Nephron progenitor cell (in vitro differentiated cells): ENCODE results near the gene EIF2S2.
A peak's percentile ranks its signal among the peaks of the same experiment; 100 is the strongest.

Experiments used
- DNase-seq: peaks from one replicate; pipeline ENCODE4 v3.0.0; 2021
- H3K27ac Mint-ChIP-seq: 2 replicates; pipeline ENCODE4 v1.8.0; 2021; ENCODE audit warnings: mild to moderate bottlenecking, moderate library complexity, mixed read lengths
- H3K27me3 Mint-ChIP-seq: 2 replicates; pipeline ENCODE4 v1.8.0; 2021; ENCODE audit warnings: mild to moderate bottlenecking, low read depth, mixed read lengths; ENCODE audit not compliant: poor library complexity
- H3K36me3 Mint-ChIP-seq: 2 replicates; pipeline ENCODE4 v1.8.0; 2021; ENCODE audit warnings: low read depth, mixed read lengths
- H3K4me1 Mint-ChIP-seq: 2 replicates; pipeline ENCODE4 v1.8.0; 2021; ENCODE audit warnings: mixed read lengths
- H3K4me3 Mint-ChIP-seq: 2 replicates; pipeline ENCODE4 v1.8.0; 2021; ENCODE audit warnings: mild to moderate bottlenecking, moderate library complexity, mixed read lengths
- H3K9me3 Mint-ChIP-seq: 2 replicates; pipeline ENCODE4 v1.8.0; 2021; ENCODE audit warnings: mild to moderate bottlenecking, moderate library complexity, mixed read lengths
- TF ChIP-seq, protein P1 (sequence below): fragments of 200-600 bp; sonication (generic); IDR thresholded peaks from 2 replicates; pipeline ENCODE4 v1.5.0; 2021; ENCODE audit warnings: antibody characterized with exemption

EIF2S2 gene

DNA sequence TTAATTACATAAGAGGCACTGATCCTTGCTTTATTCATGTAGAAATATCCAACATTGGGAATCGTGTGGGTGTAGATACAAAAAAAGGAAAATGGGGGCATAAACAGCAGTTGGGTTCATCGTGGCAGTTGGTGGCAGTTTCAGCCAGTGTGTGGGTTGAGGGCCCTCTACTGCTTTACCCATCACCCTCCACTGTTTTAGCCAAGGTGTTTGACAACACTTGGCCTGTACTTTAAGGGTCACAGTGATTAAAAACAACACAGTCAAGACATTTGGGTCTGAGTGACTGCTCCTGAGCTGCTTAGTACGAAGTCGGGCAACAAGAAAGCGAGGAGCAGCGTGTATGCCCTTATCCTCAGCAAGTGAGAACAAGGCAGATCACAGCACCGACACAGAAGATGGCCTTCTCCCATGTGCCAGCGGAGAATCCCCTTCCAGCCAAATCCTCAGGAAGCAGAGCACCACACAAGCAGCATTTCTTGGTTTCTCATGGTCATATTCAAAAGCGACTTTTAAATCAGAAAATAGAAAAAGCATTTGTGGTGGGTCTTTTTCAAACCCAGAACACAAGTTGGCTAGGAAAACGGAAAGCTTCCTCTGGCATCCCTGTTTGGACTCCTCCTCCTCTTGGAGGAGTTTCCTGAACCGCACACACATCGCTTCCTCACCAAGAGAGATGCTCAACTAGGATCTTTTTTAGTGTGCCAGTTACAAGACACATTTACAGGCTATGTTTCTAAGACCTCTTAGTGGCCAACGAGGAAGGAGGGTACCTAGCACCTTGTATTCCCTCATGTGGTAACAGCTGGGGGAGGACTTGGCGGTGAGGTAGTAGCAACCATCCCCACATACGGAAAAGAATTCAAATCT lies 23.5 kb downstream of the EIF2S2 start:
- Mint-ChIP-seq H3K4me3 (no peak overlapping the region), H3K4me1 (peaks cover 8% of the 10 kb centered on the region), H3K9me3 (no peaks in the 10 kb centered on the region)

DNA sequence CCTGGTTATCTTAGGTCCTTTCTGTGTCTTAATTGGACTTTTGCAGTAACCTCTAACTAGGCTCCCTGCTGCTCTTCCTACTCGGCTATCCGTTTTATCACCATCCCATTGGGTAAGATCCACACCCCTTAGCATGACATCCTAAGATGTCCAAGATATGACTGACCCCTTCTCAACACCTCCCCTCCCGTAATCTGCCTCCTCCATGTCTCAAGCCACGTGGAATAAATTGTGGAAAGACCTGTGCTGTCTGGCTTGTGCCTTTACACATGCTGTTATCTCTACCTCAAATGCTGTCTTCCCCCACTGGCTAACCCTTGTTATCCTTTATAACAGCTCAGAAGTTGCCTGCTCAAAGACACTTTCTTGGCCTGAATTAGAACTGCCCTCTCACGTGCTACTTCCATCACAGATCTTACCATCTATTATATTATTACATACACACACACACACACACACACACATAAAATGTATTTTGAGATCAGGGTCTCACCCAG lies 26.5 kb downstream of the EIF2S2 start:
- Mint-ChIP-seq H3K27me3 (no peaks in the 10 kb centered on the region), H3K36me3 (peaks cover 63% of the 10 kb centered on the region), H3K27ac (peak overlapping the region; percentile 74), H3K4me1 (peaks cover 8% of the 10 kb centered on the region), H3K9me3 (no peaks in the 10 kb centered on the region), H3K4me3 (no peak overlapping the region)
- TF ChIP-seq, protein P1, sequence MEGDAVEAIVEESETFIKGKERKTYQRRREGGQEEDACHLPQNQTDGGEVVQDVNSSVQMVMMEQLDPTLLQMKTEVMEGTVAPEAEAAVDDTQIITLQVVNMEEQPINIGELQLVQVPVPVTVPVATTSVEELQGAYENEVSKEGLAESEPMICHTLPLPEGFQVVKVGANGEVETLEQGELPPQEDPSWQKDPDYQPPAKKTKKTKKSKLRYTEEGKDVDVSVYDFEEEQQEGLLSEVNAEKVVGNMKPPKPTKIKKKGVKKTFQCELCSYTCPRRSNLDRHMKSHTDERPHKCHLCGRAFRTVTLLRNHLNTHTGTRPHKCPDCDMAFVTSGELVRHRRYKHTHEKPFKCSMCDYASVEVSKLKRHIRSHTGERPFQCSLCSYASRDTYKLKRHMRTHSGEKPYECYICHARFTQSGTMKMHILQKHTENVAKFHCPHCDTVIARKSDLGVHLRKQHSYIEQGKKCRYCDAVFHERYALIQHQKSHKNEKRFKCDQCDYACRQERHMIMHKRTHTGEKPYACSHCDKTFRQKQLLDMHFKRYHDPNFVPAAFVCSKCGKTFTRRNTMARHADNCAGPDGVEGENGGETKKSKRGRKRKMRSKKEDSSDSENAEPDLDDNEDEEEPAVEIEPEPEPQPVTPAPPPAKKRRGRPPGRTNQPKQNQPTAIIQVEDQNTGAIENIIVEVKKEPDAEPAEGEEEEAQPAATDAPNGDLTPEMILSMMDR: no peak
- DNase-seq: no peak

More for the DNA sequence above, 23.5 kb downstream of the EIF2S2 start:
- Mint-ChIP-seq H3K36me3 (peaks cover 82% of the 10 kb centered on the region), H3K27me3 (no peaks in the 10 kb centered on the region), H3K27ac (peak overlapping the region; percentile 85)
- DNase-seq: no peak
- TF ChIP-seq, protein P1: no peak

- H3K27ac Mint-ChIP-seq: peak overlapping the region; percentile 6
- no peaks in the 10 kb centered on the region for H3K27me3 Mint-ChIP-seq
- H3K36me3 Mint-ChIP-seq: peaks cover 53% of the 10 kb centered on the region
- no peak overlapping the region for H3K4me3 Mint-ChIP-seq
- TF ChIP-seq, protein P1: no peak
- H3K4me1 Mint-ChIP-seq: peaks cover 8% of the 10 kb centered on the region
- H3K9me3 Mint-ChIP-seq: no peaks in the 10 kb centered on the region
- no peak for DNase-seq
Measured at GRCh38 chr20:34084227-34084923, 27.7 kb downstream of the EIF2S2 start.

GRCh38 chr20:34083781-34084180 lies 28.3 kb downstream of the EIF2S2 start:
- Mint-ChIP-seq H3K36me3 (peaks cover 48% of the 10 kb centered on the region), H3K27me3 (no peaks in the 10 kb centered on the region), H3K27ac (peak overlapping the region; percentile 81), H3K4me3 (no peak overlapping the region), H3K4me1 (peaks cover 8% of the 10 kb centered on the region), H3K9me3 (no peaks in the 10 kb centered on the region)
- no peak for DNase-seq
- TF ChIP-seq, protein P1: no peak

DNA sequence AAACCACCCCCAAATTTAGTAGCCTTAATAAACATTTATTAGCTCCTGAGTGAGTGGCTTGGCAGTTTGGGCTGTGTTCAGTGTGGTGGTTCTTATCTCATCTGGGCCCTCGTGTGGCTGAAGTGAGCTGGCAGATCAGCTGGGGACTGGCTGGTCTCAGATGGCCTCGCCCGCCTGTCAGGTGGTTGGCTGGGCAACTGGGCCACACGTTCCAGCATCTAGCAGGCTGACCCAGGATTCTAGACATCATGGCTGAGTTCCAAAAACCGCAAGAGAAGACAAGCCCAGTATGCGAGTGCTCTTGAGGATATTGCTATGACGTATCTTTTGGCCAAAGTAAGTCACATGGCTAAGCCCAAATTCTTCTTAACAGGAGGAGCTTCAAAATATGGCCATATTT lies 28.9 kb downstream of the EIF2S2 start:
- Mint-ChIP-seq H3K4me1 (peaks cover 8% of the 10 kb centered on the region), H3K4me3 (no peak overlapping the region), H3K27ac (peak overlapping the region; percentile 35), H3K9me3 (no peaks in the 10 kb centered on the region), H3K27me3 (no peaks in the 10 kb centered on the region), H3K36me3 (peaks cover 45% of the 10 kb centered on the region)
- TF ChIP-seq, protein P1: no peak
- no peak for DNase-seq
